ENCODE data around the gene MLPH. TPM values are rescaled to one million over a fixed set of nuclear protein-coding genes. Genes with fewer than 3 reads are reported as not detected.

The MLPH gene
- total RNA-seq, 1 donor from 2014 or later, result not detected

DNA sequence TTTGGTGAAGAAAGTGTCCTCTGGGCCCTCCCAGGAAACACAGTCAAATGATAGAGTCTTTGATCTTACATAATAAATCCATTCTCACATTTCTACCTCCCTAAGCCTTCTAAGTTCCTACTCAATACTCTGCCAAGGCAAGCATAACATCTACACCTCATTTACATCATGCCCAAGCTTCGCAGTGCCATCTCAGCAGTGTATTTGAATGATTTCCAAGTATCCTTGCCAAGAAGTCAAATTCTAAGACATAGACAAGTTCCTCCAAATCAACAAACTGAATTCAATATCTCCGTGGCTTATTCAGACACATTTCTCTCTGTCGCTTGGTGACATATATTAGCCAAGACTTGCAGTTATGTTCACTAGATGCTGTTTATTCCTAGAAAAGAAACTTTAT is 8.1 kb upstream of the MLPH start:
- DNase-seq, result no peak
- intact Hi-C loops (cut with micrococcal nuclease), result loop anchor here (10.0 kb wide), 1 partner anchor 184 kb away; no protein-coding TSS in a partner anchor
- H3K4me3 Mint-ChIP-seq, result no peak overlapping the region
- H3K36me3 Mint-ChIP-seq (ENCODE audit: low read depth), result no peaks in the 10 kb centered on the region
- peaks cover 48% of the 10 kb centered on the region for H3K27me3 Mint-ChIP-seq
- no peak overlapping the region for H3K27ac Mint-ChIP-seq
- peaks cover 14% of the 10 kb centered on the region for H3K4me1 Mint-ChIP-seq
- no peaks in the 10 kb centered on the region for H3K9me3 Mint-ChIP-seq

DNA sequence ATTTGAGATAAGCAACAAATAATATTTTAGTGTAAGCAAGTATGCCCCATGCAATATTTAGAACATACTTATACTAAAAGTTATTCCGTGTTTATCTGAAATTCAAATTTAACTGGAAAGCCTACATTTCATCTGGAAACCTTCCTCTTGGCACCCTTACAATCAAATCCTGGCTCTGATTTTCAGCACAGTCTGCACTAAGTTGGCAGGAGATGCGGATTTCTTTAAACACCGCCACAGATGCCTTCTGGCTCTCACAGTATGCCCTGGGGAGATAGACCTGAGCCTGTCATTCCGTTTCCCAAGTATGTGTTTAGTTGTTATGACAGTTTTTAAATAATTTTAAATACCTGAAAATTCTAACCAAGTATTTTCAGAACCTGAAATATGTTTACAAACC is 7.3 kb upstream of the MLPH start:
- H3K27ac Mint-ChIP-seq, result no peak overlapping the region
- no peak for DNase-seq
- H3K27me3 Mint-ChIP-seq, result peaks cover 53% of the 10 kb centered on the region
- peaks cover 8% of the 10 kb centered on the region for H3K4me1 Mint-ChIP-seq
- intact Hi-C loops (cut with micrococcal nuclease), result loop anchor here (10.0 kb wide), 1 partner anchor 185 kb away; no protein-coding TSS in a partner anchor
- H3K36me3 Mint-ChIP-seq (ENCODE audit: low read depth), result no peaks in the 10 kb centered on the region
- no peak overlapping the region for H3K4me3 Mint-ChIP-seq
- H3K9me3 Mint-ChIP-seq, result no peaks in the 10 kb centered on the region

DNA sequence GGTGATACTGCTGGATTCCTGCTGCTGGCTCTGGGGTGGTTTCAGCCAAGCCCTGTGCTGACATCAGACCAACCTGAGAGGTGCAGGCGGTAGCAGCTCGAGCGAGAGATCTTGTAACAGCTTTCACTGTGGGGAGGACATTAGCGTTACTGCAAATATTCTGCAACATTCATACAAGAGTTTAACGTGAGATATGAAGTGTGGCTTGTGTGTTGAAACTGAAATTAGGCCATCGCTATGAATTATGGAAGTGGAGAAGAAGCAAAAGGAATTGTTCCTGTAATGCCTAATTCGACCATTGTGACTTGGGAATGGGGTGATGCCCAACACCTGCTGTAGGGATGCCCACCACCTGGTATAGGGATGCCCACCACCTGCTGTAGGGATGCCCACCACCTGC is 6.5 kb upstream of the MLPH start:
- no peak overlapping the region for H3K4me3 Mint-ChIP-seq
- peaks cover 59% of the 10 kb centered on the region for H3K27me3 Mint-ChIP-seq
- DNase-seq, result no peak
- H3K36me3 Mint-ChIP-seq (ENCODE audit: low read depth), result no peaks in the 10 kb centered on the region
- H3K27ac Mint-ChIP-seq, result no peak overlapping the region
- peaks cover 6% of the 10 kb centered on the region for H3K4me1 Mint-ChIP-seq
- intact Hi-C loops (cut with micrococcal nuclease), result no loop called here
- H3K9me3 Mint-ChIP-seq, result no peaks in the 10 kb centered on the region

DNA sequence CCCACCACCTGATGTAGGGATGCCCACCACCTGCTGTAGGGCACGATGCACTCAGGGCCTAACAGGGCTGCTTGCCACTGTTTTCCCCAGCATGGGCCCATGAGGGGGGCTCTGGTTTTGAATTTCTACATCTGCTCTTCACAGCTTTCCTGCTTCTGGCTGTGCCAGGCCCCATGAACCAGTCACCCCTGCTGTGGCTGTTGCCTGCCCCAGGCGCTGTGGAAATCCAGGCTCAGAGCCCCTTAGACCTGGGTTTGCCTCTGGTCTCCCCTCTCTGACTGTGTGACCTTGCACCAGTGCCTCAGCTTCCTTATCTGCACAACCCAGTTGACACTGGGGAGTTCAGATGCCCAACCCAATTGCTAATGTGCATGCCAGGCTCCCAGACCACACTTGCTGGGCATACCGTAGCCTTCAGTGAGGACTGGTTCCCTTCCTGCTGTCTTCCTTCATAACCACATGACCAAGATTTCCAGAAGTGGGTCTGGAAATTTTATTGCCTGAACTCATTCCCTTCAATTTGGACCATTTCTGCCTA is 6.0 kb upstream of the MLPH start:
- no peak overlapping the region for H3K27ac Mint-ChIP-seq
- peaks cover 2% of the 10 kb centered on the region for H3K4me1 Mint-ChIP-seq
- DNase-seq, result no peak
- peaks cover 62% of the 10 kb centered on the region for H3K27me3 Mint-ChIP-seq
- no peak overlapping the region for H3K4me3 Mint-ChIP-seq
- intact Hi-C loops (cut with micrococcal nuclease), result no loop called here
- H3K9me3 Mint-ChIP-seq, result no peaks in the 10 kb centered on the region
- H3K36me3 Mint-ChIP-seq (ENCODE audit: low read depth), result no peaks in the 10 kb centered on the region

DNA sequence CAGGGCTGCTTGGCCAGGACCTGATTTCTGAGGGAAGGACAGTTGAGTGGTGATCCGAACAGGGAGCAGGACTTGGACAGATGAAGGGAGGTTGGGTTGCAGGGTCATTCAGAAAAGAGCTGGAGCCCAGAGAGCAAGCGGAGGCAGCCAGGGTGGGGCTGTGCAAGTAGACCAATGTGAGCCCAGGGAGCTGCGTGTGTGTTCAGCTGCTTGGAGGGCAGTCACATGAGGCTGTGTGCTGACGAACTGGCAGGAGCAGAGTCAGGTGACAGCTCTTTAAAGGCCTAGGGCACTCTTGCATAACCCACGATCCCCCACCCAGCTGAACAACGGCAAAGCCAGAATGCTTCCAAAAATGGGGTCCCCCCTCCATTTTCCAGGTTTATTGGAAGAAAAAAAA is 4.6 kb upstream of the MLPH start:
- no peaks in the 10 kb centered on the region for H3K36me3 Mint-ChIP-seq (ENCODE audit: low read depth)
- intact Hi-C loops (cut with micrococcal nuclease), result no loop called here
- no peaks in the 10 kb centered on the region for H3K4me1 Mint-ChIP-seq
- H3K27ac Mint-ChIP-seq, result no peak overlapping the region
- H3K4me3 Mint-ChIP-seq, result no peak overlapping the region
- no peaks in the 10 kb centered on the region for H3K9me3 Mint-ChIP-seq
- H3K27me3 Mint-ChIP-seq, result peaks cover 56% of the 10 kb centered on the region
- DNase-seq, result no peak

DNA sequence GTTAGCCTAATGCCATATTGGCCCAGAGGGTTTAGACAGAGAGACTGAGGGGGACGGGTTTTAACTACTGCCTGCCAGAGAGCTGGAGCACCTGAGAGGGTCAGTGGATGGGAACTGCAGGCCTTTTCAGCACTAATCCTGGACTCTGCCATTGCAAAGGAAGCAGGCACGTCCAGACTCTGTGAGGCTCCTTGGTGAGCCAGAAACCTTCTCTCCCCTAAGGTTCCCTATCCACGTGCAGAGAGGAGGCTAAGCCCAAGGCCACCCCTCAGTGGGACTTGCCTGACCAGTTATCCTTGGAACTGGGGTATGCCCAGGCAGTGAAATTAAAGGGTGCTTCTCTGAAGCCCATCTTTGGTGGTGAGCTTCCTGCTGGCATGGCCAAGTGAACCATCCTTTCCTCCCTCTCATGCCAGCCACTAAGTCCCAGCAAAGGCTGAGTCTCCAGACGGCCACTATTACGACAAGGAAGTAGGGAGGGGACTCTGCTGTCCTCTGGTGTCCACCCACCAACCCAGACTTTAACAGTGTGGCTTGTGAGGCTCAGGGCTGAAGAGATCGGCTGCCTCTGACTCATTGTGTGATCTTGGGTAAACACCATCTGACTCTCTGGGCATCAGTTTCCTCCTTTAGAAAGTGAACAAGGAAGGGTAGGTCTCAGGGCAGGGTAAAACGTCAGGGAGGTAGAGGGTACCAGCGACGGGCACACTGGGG is 3.9 kb upstream of the MLPH start:
- Mint-ChIP-seq H3K4me1 (no peaks in the 10 kb centered on the region), H3K4me3 (no peak overlapping the region), H3K27me3 (peaks cover 56% of the 10 kb centered on the region), H3K36me3 (ENCODE audit: low read depth) (no peaks in the 10 kb centered on the region), H3K27ac (no peak overlapping the region), H3K9me3 (no peaks in the 10 kb centered on the region)
- no peak for DNase-seq
- intact Hi-C loops (cut with micrococcal nuclease), result no loop called here

DNA sequence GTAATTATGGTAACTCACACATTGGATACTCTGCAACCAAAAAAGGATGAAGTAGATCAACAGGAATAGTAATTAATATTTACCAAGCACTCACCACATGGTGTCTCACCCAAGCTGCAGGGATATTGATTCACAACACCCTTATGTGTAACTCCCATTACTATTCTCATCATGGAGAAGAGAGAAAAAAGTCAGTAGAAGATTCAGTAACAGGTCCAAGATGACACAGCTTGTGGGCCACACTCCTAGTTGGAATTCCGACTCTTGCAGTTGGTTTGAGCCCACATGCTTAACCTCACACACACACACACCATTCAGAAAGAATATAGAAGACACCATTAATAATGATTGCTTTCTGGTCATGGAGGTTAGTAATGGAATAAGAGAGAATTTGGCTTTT is 1.7 kb upstream of the MLPH start:
- Mint-ChIP-seq H3K9me3 (no peaks in the 10 kb centered on the region), H3K27ac (no peak overlapping the region), H3K27me3 (peaks cover 59% of the 10 kb centered on the region), H3K36me3 (ENCODE audit: low read depth) (no peaks in the 10 kb centered on the region), H3K4me3 (no peak overlapping the region), H3K4me1 (no peaks in the 10 kb centered on the region)
- intact Hi-C loops (cut with micrococcal nuclease), result no loop called here
- no peak for DNase-seq

DNA sequence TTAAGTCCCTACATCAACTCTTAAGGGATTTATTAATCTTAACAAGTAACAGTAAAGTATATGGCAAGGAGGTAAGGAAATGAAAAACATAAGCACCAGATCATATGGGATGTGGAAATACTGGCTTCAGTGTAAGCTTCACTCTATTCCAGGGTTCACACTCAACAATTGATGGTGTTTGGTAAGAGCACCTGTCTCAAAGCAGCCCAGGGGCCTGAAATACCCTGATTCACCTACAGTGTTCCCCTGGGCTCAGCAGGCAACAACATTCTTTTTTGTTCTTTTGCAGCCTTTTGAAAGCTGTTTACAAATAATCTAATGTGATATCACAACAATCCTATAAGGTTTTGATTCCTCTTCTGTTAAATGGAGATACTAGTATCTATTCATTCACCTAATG is 1.2 kb upstream of the MLPH start:
- intact Hi-C loops (cut with micrococcal nuclease), result no loop called here
- Mint-ChIP-seq H3K4me3 (no peak overlapping the region), H3K27ac (no peak overlapping the region), H3K9me3 (peaks cover 4% of the 10 kb centered on the region), H3K27me3 (peaks cover 57% of the 10 kb centered on the region), H3K4me1 (no peaks in the 10 kb centered on the region), H3K36me3 (ENCODE audit: low read depth) (no peaks in the 10 kb centered on the region)
- DNase-seq, result no peak

DNA sequence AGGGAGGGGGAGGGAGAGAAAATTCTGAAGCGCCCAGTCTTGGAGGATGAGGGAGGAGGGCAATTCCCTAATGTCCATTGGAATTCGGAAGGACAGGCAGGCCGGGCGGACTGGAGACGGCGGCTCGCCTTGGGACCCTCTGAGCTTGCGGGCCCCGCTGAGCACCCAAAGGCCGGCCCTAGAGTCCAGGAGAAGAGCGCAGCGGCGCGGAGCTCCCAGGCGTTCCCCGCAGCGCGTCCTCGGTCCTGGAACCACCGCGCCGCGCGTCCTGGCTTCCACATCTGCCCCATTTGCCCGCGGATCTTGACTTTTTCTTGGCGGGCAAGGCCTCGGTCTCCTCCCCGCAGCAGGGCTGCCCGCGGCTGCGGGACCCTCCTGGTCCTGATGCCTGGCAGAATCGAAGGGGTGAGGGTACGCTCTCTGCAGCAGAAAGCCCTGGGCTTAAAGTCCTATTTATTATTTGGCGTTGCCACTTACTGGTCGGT is 675 bp upstream of the MLPH start:
- Mint-ChIP-seq H3K4me3 (no peak overlapping the region), H3K9me3 (peaks cover 7% of the 10 kb centered on the region), H3K27ac (no peak overlapping the region), H3K27me3 (peaks cover 53% of the 10 kb centered on the region), H3K36me3 (ENCODE audit: low read depth) (no peaks in the 10 kb centered on the region), H3K4me1 (no peaks in the 10 kb centered on the region)
- DNase-seq, result no peak
- intact Hi-C loops (cut with micrococcal nuclease), result no loop called here

DNA sequence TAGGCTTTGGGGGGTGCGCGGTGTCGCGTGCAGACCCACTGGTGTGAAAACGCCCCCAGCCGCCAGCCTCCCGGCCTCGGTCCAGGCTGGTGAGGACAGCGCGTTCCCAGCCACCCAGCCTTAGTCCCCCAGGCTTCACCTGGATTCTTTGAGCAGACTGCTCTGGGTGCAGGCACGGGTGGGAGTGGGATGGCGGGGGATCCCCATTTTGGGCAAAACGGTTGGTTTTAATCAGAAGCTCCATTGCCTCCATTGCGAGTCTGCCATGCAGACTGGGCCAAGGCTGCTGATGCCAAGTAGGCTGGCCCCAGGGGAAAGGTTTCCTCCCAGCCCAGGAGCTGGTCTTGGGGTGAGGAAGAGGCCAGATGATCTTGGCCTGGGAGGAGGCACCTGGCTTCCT is 445 bp downstream of the MLPH start:
- no peak for DNase-seq
- Mint-ChIP-seq H3K4me1 (no peaks in the 10 kb centered on the region), H3K9me3 (peaks cover 12% of the 10 kb centered on the region), H3K36me3 (ENCODE audit: low read depth) (peaks cover 2% of the 10 kb centered on the region), H3K27me3 (peaks cover 45% of the 10 kb centered on the region), H3K4me3 (no peak overlapping the region), H3K27ac (no peak overlapping the region)
- intact Hi-C loops (cut with micrococcal nuclease), result no loop called here

DNA sequence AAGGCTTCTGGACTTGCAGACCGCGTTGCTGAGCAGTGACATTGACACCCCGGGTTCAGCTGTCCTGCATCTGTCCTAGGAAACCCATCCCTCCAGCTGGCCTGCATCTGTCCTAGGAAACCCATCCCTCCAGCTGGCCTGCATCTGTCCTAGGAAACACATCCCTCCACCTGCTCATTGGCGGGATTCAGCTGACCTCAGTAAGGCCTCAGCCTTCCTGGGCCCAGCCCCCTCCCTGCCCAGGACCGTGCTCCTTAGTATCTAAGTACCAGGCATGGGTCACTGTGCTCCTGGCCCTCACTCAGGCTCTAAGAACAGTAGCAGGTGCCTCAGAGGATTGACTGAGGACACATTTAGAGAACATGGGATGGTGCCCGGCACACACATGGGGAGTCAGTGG is 1.2 kb downstream of the MLPH start:
- H3K9me3 Mint-ChIP-seq, result peaks cover 14% of the 10 kb centered on the region
- H3K36me3 Mint-ChIP-seq (ENCODE audit: low read depth), result peaks cover 2% of the 10 kb centered on the region
- H3K27me3 Mint-ChIP-seq, result peaks cover 43% of the 10 kb centered on the region
- no peak overlapping the region for H3K4me3 Mint-ChIP-seq
- H3K4me1 Mint-ChIP-seq, result no peaks in the 10 kb centered on the region
- H3K27ac Mint-ChIP-seq, result no peak overlapping the region
- intact Hi-C loops (cut with micrococcal nuclease), result no loop called here
- DNase-seq, result no peak

DNA sequence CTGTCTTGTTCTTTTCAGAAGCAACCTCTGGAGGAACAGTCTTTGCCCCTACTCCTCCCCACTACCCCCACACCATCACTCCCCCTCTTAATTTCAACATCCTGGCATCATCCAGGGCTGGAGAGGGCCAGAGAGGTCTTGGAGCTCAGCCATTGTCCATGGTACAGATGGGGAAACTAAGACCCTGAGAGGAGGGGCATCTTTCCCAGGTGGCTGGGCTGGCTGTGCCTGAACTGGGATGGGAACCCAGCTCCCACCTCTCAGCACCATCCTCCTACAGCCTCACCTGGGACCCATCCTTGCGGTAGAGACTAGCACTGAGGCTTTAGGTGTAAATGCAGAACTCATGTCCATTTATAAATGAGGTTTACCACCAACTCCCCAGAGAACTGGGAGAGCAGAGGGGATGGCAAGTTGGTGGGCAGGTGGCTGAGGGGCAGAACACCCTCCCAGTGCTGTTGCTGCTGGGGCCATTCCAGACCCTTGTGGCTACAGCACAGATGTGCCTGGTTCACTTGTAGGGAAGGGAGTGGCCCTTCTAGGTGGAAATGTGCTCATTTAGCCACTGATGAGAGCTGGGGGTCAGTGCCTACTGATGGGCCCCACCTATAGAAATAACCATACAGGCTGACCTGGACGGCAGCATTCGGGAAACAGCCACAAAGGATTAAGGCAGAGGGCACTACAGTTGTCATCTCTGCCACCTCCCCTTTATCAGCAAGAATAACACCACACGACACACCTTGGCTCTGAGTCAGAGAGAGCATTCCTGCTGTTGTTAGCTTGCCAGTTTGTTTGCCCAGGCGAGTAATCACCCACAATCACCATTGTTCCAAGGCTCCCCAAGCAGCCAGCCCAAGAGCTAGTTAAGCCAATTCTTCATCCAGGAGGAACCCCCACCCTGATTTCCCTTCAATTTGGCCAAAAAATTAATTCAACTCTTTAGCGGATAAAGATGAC is 2.1 kb downstream of the MLPH start:
- intact Hi-C loops (cut with micrococcal nuclease), result no loop called here
- Mint-ChIP-seq H3K27ac (no peak overlapping the region), H3K36me3 (ENCODE audit: low read depth) (peaks cover 2% of the 10 kb centered on the region), H3K4me3 (no peak overlapping the region), H3K4me1 (no peaks in the 10 kb centered on the region), H3K9me3 (peaks cover 20% of the 10 kb centered on the region), H3K27me3 (peaks cover 41% of the 10 kb centered on the region)
- no peak for DNase-seq

DNA sequence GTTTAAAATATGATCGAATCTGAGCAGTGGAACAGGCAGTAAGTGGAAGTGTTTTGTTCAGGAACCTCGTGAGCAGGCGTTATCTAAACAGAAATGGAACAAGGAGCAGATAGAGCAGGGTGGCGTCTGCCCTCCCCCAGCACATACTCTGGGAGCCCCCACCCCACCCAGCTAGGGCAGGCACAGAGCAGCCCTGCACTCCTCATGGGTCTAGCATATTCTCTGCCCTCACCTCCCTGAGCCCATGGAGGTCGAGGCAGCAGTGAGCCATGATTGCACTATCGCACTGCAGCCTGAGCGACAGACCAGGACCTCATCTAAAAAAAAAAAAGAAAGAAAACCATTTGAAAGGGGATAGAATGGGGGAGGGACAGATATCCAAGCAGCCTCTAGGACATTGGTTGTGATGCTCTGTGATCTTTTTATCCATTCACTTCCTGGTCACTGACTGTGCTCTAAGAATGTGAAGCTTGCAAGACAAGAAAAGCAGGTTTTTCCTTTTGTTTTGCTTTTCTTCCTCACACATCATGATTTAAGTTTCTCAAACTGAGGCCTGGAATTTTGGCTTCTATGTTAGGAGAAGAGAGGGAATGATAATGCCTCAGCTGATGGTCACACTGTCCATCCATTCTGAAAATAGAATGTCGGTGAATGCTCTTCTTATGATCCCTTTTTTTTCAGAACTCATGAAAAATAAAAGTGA is 3.1 kb downstream of the MLPH start:
- H3K4me1 Mint-ChIP-seq, result no peaks in the 10 kb centered on the region
- no peak overlapping the region for H3K27ac Mint-ChIP-seq
- DNase-seq, result no peak
- no peak overlapping the region for H3K4me3 Mint-ChIP-seq
- peaks cover 20% of the 10 kb centered on the region for H3K9me3 Mint-ChIP-seq
- H3K36me3 Mint-ChIP-seq (ENCODE audit: low read depth), result peaks cover 2% of the 10 kb centered on the region
- peaks cover 38% of the 10 kb centered on the region for H3K27me3 Mint-ChIP-seq
- intact Hi-C loops (cut with micrococcal nuclease), result no loop called here

All from activated CD4-positive, alpha-beta T cell treated with anti-CD3 and anti-CD28 coated beads, Interleukin-2, amount 10 ng/mL, durations not matched to agents 24 days and 14 days (primary cell).